ENCODE measurements around the gene SH3RF3. TPM values are rescaled to one million over a fixed set of nuclear protein-coding genes. Genes with fewer than 3 reads are reported as not detected.

The SH3RF3 gene
- total and polyA plus RNA-seq, 10 of the 15 experiments (the other 5 are each of a cell fraction or from before 2014, with no cell fraction given), result 0.08 to 8.8 (median 2.3) TPM

DNA sequence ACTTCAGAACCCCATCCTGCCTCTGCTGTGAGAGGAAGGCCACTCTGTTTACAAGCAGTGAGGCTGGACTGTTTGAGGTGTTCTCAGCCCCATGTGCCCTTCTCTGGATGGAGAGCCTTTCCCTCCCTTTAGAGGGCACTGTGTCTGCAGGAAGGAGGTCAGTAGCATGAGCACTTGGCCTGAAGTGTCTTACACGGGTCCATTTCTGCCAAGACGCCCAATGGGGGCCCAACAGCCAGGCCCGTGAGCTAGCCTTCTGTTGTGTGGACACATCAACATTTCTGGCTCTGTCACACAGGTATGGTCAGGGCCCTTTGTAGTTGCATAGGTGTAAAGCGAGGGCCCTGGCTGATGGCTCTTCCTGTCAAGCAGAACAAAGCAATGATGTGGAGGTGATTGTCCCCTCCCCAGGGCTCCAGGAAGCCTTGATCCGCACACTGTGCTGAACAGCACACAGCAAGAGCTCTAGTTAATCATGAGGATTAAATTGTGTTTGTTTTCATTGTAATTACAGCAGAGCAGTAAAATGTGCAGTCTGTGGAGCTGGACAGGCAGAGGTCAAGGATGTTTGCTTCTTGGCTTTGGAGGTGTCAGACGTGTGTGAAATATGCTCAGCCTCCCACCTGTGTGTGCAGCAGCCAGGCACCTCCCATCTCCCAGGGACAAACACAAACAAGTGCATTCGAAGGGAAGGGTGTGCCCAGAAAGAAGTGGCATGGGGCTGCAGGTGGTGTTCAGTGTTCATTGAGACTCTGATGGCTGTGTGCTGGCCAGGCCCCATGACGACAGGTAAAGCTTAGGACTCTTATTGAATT is 132.1 kb downstream of the SH3RF3 start:
- no TSS peak for BruUV-seq (replicated peaks)
- Histone ChIP-seq H3K27ac (ENCODE audit: control insufficient read depth, insufficient read depth) (no peak overlapping the region), H3K4me2 (ENCODE audit: control insufficient read depth, insufficient read depth) (no peak overlapping the region), H3K4me3 (no peak overlapping the region), H2AFZ (ENCODE audit: control insufficient read depth, low read depth, low read length) (no peak overlapping the region), H3K27me3 (replicated peaks in 1 of 2; ENCODE audit: control insufficient read depth in 2 of 2, insufficient read depth in 2 of 2, low read length in 1 of 2) (no peaks in the 10 kb centered on the region), H4K20me1 (ENCODE audit: control insufficient read depth, insufficient read depth) (no peaks in the 10 kb centered on the region), H3K9me3 (replicated peaks; ENCODE audit: control insufficient read depth, insufficient read depth, low read length) (no peaks in the 10 kb centered on the region), H3K4me1 (ENCODE audit: control insufficient read depth, insufficient read depth, low read length) (peaks cover 4% of the 10 kb centered on the region), H3K79me2 (ENCODE audit: control insufficient read depth, insufficient read depth, low read length) (no peaks in the 10 kb centered on the region), H3K36me3 (ENCODE audit: control insufficient read depth in 2 of 2, insufficient read depth in 2 of 2, low read length in 1 of 2) (no peaks in the 10 kb centered on the region), H3K9ac (ENCODE audit: control insufficient read depth, insufficient read depth, low read length) (no peak overlapping the region)
- intact Hi-C loops (cut with micrococcal nuclease; ENCODE audit: unreplicated experiment) (no loop called here), in situ Hi-C loops (cut with MboI) (no loop called here)
- CTCF ChIA-PET, result interaction anchor here (0.5 to 1.5 kb wide), 5 partner anchors 10 to 249 kb away, joined by 3 to 6 read pairs (median 3); no protein-coding TSS in a partner anchor
- RAD21 ChIA-PET (ENCODE audit: unreplicated experiment), result interaction anchor here (1.0 kb wide), 1 partner anchor 249 kb away, joined by 3 read pairs; no protein-coding TSS in a partner anchor
- POLR2A ChIA-PET, result no interaction called here
- no peak for FAIRE-seq
- SMC1A ChIA-PET (ENCODE audit: uncharacterized antibody, unreplicated experiment), result interaction anchor here (1.2 to 3.8 kb wide), 3 partner anchors 11 to 249 kb away, joined by 4 to 13 read pairs (median 4); no protein-coding TSS in a partner anchor
- peak; percentile 84 for ATAC-seq
- DNase-seq (ENCODE audit: low read depth, low spot score), result no peak
- 30% methylated on average over 8 of the region's 8 CpGs for WGBS (ENCODE audit: insufficient coverage, insufficient replicate concordance, low lambda C conversion rate, missing lambda C conversion rate)
- TF ChIP-seq RAD21 (IDR thresholded peaks at IDR 0.05; ENCODE audit: insufficient read depth, low read depth, low read length) (peak; percentile 53), TCF3 (IDR thresholded peaks at IDR 0.05; ENCODE audit: borderline replicate concordance, insufficient read depth, low read depth, low read length) (no peak), ZBED1 (IDR thresholded peaks at IDR 0.05; ENCODE audit: borderline replicate concordance) (no peak)
- TF ChIP-seq, protein P1, sequence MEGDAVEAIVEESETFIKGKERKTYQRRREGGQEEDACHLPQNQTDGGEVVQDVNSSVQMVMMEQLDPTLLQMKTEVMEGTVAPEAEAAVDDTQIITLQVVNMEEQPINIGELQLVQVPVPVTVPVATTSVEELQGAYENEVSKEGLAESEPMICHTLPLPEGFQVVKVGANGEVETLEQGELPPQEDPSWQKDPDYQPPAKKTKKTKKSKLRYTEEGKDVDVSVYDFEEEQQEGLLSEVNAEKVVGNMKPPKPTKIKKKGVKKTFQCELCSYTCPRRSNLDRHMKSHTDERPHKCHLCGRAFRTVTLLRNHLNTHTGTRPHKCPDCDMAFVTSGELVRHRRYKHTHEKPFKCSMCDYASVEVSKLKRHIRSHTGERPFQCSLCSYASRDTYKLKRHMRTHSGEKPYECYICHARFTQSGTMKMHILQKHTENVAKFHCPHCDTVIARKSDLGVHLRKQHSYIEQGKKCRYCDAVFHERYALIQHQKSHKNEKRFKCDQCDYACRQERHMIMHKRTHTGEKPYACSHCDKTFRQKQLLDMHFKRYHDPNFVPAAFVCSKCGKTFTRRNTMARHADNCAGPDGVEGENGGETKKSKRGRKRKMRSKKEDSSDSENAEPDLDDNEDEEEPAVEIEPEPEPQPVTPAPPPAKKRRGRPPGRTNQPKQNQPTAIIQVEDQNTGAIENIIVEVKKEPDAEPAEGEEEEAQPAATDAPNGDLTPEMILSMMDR (IDR thresholded peaks at IDR 0.05 in 2 of 3, conservative IDR thresholded peaks at IDR 0.05 in 1 of 3; ENCODE audit: control insufficient read depth in 2 of 3, extremely low read depth in 1 of 3, insufficient read depth in 1 of 3, low read depth in 3 of 3, low read length in 3 of 3), result peak; percentile 29 to 31 (median 29); a peak in 4 of 6 replicates
- TF ChIP-seq, protein P2, sequence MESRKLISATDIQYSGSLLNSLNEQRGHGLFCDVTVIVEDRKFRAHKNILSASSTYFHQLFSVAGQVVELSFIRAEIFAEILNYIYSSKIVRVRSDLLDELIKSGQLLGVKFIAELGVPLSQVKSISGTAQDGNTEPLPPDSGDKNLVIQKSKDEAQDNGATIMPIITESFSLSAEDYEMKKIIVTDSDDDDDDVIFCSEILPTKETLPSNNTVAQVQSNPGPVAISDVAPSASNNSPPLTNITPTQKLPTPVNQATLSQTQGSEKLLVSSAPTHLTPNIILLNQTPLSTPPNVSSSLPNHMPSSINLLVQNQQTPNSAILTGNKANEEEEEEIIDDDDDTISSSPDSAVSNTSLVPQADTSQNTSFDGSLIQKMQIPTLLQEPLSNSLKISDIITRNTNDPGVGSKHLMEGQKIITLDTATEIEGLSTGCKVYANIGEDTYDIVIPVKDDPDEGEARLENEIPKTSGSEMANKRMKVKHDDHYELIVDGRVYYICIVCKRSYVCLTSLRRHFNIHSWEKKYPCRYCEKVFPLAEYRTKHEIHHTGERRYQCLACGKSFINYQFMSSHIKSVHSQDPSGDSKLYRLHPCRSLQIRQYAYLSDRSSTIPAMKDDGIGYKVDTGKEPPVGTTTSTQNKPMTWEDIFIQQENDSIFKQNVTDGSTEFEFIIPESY (IDR thresholded peaks at IDR 0.05), result no peak

Data from GM12878 (cell line).